ENCODE results near the gene LARP4B. TPM values are rescaled to one million over a fixed set of nuclear protein-coding genes. Genes with fewer than 3 reads are reported as not detected.

Gene LARP4B
- total RNA-seq, 2 donors from 2014 or later = 45.3 to 53.9 TPM

DNA sequence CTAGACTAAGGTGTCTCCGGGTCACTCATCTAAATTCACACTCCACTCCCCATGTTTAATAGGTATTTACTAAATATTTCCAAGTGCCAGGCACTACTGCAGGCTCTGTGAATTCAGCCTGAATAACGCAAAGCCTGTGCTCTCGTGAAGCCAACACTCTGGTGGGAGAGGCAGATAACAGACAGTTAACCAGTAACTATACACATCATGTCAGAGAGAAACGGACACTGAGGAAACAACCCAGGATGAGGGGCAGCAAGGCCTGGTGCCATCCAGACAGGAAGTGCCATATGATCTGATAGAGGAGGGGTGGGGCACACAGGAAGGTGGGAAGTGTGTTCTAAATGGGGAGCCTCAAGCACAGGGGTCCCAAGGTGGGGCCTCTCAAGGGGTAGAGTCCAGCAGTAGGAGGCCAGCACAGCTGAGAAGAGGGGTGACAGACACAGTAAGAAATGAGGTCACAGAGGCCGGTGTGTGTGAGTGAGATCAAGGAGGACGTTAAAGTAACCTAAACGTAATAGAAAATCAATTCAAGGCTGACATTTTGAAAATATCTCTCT is 85.3 kb downstream of the LARP4B start:
- DNase-seq (no peak), ATAC-seq (no peak)
- intact Hi-C loops (cut with DNase I) = loop anchor here in 1 of 2 donors (10.0 kb wide), 1 partner anchor 149 kb away; no protein-coding TSS in a partner anchor

DNA sequence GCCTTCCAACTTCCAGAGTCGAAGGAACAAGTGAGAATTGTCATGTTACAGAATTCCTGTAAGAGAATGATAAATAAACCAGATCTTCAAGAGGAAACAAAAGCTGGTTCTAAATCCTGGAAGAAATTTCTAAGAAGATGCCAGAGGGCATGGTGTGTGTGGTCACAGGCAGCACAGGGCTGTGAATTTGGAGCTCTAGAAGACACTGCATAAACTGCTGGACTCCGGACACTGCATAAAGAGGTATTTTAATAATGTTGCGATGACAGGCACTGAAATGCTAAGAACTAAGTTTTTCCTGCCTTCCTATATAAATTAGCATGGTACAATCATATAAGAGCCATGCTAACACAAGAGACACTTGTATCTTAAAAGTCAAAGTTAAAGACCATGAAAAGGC is 86.0 kb downstream of the LARP4B start:
- intact Hi-C loops (cut with DNase I) = loop anchor here in 1 of 2 donors (10.0 kb wide), 1 partner anchor 149 kb away; no protein-coding TSS in a partner anchor
- no peak for ATAC-seq

DNA sequence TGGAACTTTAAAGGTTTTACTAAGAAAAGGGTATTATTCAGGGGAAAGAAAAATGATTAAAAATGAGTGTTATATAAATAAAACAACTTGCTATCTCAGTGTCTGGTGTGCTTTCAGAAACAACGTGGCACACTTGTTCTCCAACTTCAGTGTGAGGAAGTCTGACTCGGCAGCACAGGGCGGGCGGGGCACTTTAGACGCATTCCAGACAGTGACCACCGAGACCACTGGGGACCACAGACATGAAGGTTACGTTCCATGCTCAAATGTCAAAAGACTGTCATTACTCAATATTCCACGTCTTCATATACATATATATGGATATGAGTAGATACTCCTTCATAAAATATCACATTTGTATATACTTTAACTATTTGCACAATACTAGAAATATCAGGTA is 87.0 kb downstream of the LARP4B start:
- ATAC-seq (peak in 1 of 2 donors; percentile 55), DNase-seq (peak; percentile 40)
- intact Hi-C loops (cut with DNase I) = loop anchor here in 1 of 2 donors (10.0 kb wide), 1 partner anchor 150 kb away; no protein-coding TSS in a partner anchor

More for the DNA sequence above, 86.0 kb downstream of the LARP4B start:
- no peak for DNase-seq

DNA sequence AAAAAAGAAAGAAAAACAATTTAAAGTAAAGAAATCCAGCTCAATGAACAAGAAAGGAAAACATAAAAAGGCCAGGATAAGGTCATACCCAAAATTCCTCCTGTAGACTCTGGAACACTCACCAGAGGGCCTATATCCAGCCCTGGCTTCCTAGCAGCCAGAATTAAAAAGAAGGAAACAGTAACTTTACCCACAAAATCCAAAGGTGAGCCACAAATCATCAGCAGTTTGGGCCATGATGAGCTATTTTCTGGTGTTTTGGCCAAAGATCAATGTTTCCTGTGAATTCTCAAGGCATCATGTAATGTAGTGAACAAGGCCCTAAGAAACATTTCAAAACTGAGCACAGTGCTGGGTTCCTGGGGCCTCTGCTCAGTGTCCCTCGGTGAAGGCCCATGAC is 87.8 kb downstream of the LARP4B start:
- ATAC-seq (no peak), DNase-seq (no peak)
- intact Hi-C loops (cut with DNase I) = loop anchor here in 1 of 2 donors (10.0 kb wide), 1 partner anchor 151 kb away; no protein-coding TSS in a partner anchor

DNA sequence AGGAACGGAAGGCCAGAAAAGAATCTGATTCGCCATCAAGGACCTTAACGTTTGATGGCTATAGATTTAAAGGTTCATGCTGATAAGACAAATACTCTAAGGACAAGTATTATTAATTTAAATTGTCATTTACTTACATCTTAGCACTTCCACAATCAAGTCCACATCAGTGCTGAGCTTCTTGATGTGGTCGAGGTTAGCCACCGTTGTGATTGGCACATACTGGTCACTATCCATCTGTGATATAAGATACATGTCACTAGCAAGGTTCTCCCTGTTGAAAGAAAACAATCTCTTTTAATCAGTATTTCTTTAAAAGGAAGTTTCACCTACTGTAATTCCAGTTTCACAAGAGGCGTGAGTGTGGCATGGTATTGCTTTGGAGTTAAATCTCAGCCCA is 88.7 kb downstream of the LARP4B start:
- ATAC-seq = no peak
- intact Hi-C loops (cut with DNase I) = loop anchor here in 1 of 2 donors (10.0 kb wide), 1 partner anchor 152 kb away; no protein-coding TSS in a partner anchor
- no peak for DNase-seq

DNA sequence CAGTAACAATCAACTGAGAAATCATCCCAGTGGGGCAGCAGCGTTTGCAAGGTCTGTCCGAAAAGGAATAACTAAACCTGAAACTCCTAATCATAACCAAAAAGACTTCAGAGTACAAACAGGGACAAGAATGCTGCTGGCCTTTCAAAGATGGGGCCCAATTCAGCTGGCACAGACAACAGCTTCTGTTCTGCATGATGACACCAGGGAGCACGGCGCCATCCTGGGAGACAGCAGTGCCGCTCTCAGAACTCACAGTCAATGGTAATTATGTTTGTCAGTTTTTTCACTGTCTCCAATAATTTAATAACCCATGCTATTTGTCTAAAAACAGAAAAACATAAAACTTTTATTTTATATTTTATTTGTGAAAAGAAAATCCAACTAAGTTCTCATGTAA is 90.0 kb downstream of the LARP4B start:
- no peak for DNase-seq
- no peak for ATAC-seq
- intact Hi-C loops (cut with DNase I) = loop anchor here in 1 of 2 donors (10.0 kb wide), 1 partner anchor 153 kb away; no protein-coding TSS in a partner anchor

DNA sequence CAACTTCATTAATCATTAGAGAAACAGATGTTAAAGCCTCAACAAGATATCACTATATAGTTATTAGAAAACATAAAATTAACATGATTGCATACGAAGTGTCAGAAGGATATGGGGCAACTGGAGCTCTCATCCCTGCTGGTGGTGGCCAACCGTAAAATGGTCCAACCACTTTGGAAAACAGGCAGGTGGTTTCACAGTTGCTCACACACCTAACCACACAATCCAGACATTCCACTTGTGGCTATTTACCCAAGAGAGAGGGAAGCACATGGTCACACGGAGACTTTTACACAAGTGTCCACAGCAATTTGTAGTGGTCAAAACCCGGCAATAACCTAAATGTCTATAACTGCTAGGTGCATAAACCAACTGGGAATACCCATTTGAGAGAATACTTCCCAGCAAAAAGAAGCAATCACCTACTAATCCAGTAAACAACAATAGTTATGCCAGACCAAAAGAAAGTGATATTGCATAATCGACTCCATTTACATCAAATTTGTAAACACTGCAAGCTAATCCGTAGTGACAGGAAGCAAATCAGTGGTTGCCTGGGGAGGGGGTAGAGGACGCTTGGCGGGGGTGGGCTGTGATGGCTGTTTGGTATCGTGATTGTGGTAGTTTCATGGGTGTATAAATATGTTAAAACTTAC is 91.8 kb downstream of the LARP4B start:
- ATAC-seq (no peak), DNase-seq (no peak)
- intact Hi-C loops (cut with DNase I) = loop anchor here in 1 of 2 donors (10.0 kb wide), 1 partner anchor 155 kb away; no protein-coding TSS in a partner anchor

DNA sequence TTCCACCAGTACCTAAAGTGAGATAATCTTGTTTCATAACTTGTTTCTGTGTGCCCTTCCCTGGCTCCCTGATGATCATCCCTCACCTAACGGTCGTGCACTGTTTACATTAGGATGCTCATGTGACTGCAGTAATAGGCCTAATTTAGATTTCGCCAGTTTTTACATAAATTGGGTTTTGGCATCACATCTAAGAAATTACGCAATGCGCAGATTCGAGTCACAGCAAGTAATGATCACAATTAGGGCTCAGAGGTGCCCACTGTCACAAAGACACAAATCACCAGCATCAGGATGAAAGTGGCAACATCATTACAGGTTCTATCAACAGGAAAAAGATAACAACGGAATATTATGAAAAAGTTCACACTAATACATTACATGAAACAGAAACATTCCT is 94.7 kb downstream of the LARP4B start:
- intact Hi-C loops (cut with DNase I) = no loop called here
- ATAC-seq = no peak
- no peak for DNase-seq

DNA sequence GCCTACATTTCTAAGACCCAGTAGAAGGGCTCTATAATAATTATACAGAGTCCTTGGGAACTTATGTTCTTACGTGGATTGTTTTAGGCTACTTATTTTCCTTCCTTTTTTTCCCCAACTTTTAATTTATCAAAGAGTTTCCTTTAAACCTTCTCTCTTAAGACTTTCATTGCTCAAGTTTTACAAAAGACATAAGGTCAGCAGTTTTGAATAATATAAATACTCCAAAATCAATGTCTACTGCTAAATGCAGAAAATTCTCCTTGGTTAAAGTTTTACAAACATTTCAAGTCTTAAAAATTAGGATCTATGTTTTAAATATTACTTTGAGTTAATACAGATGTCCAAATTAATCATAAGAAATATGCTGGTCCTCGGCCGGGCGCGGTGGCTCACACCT is 97.0 kb downstream of the LARP4B start:
- intact Hi-C loops (cut with DNase I) = no loop called here
- DNase-seq = no peak
- ATAC-seq = no peak

DNA sequence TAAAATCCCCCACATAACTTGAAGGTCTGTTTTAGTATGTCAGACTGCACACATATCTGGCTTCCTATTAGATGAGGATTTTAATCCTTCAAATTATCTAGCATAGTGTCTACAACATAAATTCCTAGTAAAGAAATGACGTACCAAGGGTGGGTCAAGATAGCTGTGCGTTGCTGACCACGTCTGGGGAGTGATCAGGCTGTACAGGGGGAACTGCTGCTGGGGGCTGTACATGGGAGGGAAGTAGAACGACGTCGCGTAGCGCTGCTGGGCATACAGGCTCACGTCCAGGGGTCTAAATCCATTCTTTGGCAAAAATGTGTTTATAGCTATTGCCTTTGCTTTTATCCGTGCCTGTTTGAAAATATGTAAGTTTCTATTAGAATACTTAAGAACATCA is 102.3 kb downstream of the LARP4B start:
- intact Hi-C loops (cut with DNase I) = no loop called here
- no peak for ATAC-seq
- no peak for DNase-seq

DNA sequence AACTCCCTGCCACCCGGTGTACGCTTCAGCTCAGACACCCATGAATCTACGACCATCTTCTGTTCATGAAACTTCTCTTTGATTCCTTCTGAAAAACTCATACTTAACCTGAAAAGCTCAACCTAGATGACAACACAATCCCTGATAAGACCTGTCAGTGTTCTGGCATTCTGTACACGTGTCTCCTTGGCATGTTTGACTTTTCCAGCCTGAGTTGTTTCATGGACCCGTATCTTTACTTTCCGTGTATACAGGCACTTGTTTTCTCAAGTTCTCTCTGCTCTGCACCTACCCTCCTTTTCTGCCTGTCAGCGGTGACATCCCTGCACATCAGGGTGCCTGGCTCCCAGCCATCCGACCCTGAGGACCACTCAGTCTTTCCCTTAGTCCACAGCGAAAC is 103.3 kb downstream of the LARP4B start:
- ATAC-seq (no peak), DNase-seq (no peak)
- intact Hi-C loops (cut with DNase I) = no loop called here

DNA sequence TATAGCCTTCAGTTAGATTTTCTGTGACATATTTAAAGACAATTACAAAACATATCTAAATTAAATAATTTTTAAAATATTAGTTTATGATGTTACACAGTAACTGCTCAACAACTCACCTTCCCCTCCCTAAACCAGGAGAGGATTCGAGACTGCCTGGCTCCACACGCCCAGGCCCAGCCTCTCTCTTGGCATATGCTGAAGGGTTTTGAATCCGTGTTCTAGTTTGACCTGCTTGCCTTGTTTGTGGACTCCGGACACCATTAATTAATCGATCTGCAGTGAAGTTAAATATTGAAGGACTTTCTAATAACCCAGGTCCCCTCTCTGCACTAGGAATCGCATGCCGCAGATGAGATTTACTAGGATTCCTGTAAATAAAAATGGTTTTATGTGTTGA is 106.6 kb downstream of the LARP4B start:
- DNase-seq (no peak), ATAC-seq (no peak)
- intact Hi-C loops (cut with DNase I) = no loop called here

DNA sequence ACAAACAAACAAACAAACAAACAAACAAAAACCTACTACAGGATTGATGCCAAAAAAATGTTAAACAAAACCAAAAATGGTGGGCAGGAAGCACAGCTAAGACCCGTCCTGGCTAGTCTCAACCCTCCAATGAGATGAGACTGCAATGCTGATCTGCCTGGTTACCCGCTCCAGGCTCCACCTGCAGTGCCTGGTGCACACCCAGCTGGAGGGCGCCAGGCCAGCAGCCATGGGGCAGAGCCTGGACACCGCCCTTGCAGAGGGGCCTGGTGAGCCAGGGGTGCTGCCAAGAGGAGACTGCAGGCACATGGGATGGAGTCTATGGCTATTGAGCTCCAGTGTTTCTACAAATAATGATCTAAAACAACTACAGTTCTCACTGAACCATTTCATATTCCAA is 107.0 kb downstream of the LARP4B start:
- ATAC-seq (no peak), DNase-seq (no peak)
- intact Hi-C loops (cut with DNase I) = no loop called here

DNA sequence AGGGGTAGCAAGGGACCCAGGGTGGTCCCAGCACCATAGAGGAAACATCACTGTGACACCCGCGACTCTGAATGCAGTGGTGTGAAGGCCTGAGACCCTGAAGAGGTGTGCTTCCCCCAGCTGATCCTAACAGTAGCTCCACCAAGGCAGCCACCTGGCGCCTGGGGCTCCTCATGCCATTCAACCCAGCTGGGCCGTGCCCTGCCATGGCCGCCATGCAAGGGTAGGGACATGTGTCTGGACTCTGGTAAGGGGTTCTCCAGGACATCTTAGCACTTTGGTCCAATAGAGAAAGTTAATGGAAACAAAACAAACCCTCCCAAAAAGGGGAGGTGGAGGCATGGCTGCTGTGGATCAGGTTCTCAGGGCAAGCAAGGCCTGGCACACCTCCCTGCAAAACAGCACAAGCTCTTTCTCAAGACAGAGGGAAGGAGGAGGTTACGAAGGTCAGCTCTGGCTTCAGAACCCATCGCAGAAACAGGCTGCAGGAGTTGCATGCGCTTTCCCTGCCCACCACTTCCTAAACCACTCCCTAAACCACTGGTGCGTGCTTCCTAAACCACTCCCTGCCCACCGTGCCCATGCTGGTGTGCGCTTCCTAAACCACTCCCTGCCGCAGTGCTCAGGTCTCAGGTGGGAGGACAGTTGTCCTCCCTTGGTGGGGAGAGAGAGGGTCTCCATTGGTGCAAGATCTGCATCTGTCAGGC is 108.7 kb downstream of the LARP4B start:
- no peak for ATAC-seq
- no peak for DNase-seq
- intact Hi-C loops (cut with DNase I) = no loop called here

DNA sequence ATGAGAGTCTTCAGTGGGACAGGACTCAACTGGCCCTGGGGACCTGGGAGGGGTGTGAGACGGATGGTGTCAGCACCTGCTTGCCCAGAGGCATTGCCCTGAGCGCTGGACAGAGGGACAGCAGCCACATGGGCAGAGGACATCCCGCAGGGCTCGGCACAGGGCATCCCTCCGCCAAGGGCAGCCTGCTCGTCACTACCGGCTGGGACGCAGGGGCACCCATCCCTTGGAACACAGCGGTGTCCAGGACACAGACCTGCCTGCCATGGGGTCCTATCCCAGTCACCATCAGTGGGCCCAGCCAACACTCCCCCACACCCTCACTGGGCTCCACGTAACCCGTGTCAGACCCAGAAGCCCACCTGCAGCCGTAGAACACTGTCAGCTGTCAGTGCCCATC is 109.3 kb downstream of the LARP4B start:
- intact Hi-C loops (cut with DNase I) = no loop called here
- DNase-seq (no peak), ATAC-seq (no peak)

DNA sequence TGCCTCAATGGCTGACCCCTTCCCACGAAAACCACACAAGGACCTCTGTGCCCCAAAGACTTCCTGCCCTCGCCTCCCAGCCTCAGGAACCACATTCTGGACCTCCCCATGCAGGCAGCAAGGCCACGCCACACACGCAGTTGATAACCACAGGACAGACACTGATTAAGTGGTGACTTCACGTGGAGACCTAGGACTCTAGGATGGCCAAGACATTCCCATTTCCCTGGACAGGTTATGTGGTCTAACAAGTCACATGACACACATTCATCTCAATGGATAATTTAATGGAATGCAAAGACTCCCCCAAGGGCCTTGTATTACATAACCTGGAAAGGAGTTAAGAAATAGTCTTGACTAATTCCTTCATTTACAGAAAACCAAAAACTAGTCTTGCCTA is 110.2 kb downstream of the LARP4B start:
- no peak for ATAC-seq
- intact Hi-C loops (cut with DNase I) = no loop called here

DNA sequence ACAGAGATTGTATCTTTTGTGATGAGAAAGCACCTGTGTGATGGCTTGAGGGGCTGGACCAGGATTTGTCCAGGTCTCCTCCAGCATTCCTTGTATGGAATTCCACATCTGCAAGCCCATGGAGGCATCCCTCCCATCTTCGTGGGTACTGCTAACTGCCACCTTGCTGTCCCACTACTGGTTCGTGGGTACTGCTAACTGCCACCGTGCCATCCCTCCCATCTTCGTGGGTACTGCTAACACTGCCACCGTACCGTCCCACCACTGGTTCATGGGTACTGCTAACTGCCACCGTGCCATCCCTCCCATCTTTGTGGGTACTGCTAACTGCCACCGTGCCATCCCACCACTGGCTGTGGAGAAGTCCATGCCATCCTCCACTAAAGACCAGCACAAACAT is 111.7 kb downstream of the LARP4B start:
- DNase-seq (no peak), ATAC-seq (no peak)
- intact Hi-C loops (cut with DNase I) = no loop called here

More for the DNA sequence above, 110.2 kb downstream of the LARP4B start:
- no peak for DNase-seq

DNA sequence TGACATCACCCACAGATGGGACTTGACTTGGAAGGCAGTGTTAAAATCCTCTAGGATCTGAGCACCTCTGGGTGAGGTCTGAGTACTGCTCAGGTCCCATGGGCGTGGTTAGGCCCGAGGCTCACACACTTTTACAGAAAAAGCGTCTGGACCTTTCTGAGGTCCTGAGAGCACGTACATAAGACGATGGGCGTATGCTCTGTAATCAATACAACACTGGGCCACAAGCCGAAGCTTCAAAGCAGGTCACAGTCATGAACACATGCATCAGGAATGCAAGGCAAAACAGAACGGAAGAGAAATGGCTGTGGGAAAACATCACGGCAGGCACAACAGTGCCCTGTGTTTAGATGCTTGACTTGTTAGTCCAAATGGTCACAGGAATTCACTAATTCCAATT is 112.2 kb downstream of the LARP4B start:
- DNase-seq = no peak
- no peak for ATAC-seq
- intact Hi-C loops (cut with DNase I) = no loop called here

DNA sequence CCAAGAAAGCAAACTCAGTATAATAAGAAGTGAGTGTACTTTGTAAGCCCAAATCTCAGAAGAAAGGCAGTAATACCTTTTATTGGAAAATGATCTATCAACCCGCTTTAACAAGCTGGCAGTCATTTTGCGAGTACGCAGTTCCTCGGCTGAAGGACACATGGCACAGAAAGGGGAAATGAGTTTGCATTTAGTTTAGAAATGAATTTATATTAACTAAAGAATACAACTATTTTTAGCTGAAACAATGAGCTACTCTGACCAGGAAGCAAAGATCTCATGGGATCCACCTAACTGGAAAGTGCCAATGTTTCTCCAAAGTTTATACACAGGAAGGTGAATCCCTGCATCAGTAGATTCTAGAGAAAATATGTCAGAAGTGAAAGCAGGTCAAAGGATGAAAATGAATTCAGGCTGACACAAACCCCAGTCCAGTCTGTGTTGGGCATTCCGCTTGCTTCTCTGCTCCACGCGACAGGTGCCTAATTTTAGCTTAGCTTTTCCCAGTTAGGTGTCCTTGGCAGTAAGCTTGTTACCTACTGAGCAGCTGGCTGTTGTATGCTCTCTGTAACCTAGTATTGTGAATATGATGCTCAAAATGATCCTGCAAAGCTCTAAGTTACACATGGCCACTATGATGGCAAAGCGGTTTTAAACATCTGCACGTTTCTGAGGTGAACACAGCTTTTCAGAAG is 112.8 kb downstream of the LARP4B start:
- no peak for DNase-seq
- intact Hi-C loops (cut with DNase I) = no loop called here
- no peak for ATAC-seq

DNA sequence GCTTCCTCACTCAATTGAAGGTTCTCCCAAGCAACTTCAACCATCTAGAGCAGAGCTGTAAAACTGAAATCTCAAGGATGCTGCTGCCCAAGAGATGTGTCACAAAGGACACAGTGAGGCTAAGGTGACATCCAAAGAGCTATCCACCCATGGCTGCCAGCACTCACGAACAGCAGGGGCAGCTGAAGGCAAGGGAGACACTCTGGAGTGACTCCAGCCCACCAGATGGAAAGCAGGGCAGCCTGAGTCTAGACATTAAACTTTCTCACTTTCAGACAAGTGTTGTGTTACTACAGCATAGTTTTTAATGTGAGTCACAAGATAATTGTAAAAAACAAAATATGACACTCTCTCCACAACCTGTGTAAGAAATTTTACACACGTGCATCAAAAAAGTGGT is 113.5 kb downstream of the LARP4B start:
- DNase-seq (no peak), ATAC-seq (peak in 1 of 2 donors; percentile 15)
- intact Hi-C loops (cut with DNase I) = no loop called here

All from left cardiac atrium (tissue), 4 donors.